Stomach (tissue), 9 donors: ENCODE measurements around the gene COL9A3. TPM values are rescaled to one million over a fixed set of nuclear protein-coding genes. Genes with fewer than 3 reads are reported as not detected.

ENCODE experiments used
- DNase-seq, 2 donors: peaks; one replicate each; pipeline versions ENCODE4 v3.0.0 to v3.0.0-alpha.2; 2013 to 2019
- H3K27ac ChIP-seq, 5 donors: fragments of 200-600 bp in 4 of 5; sonication (generic) in 4 of 5; one replicate each; pipeline ENCODE4 v1.5.1; 2013 to 2019; ENCODE audit warnings: mild to moderate bottlenecking in 1 of 5, moderate library complexity in 1 of 5
- H3K27me3 ChIP-seq, 3 donors: fragments of 200-600 bp; sonication (generic); one replicate each; pipeline ENCODE4 v1.5.1; 2017 to 2019; ENCODE audit warnings: mixed run types in 1 of 3
- H3K36me3 ChIP-seq, 4 donors: fragments of 200-600 bp; sonication (generic); 1 replicate in 3 of 4; 2 replicates in 1 of 4; pipeline ENCODE4 v1.5.1; 2016 to 2019
- H3K4me1 ChIP-seq, 4 donors: fragments of 200-600 bp; sonication (generic); one replicate each; pipeline ENCODE4 v1.5.1; 2016 to 2019
- H3K4me3 ChIP-seq, 4 donors: fragments of 200-600 bp; sonication (generic) in 3 of 4; one replicate each; pipeline ENCODE4 v1.5.1; 2016 to 2019; ENCODE audit warnings: mild to moderate bottlenecking in 1 of 4
- H3K9me3 ChIP-seq, 4 donors: fragments of 200-600 bp; sonication (generic); one replicate each; pipeline ENCODE4 v1.5.1; 2016 to 2019
- EP300 ChIP-seq: sonication (generic); formaldehyde crosslinking; IDR thresholded peaks from one replicate; pipeline ENCODE4 v1.6.1; 2017; ENCODE audit warnings: antibody characterized with exemption
- POLR2A ChIP-seq, 4 donors: fragments of 450-650 bp; IDR thresholded peaks; one replicate each; pipeline ENCODE4 v1.6.1; 2016; ENCODE audit warnings: antibody characterized with exemption in 4 of 4, control low read depth in 2 of 4, mild to moderate bottlenecking in 1 of 4, moderate library complexity in 1 of 4
- POLR2AphosphoS5 ChIP-seq, 3 donors: sonication (generic); formaldehyde crosslinking; IDR thresholded peaks; one replicate each; pipeline ENCODE4 v1.6.1; 2016; ENCODE audit warnings: antibody characterized with exemption in 3 of 3
- WGBS, 5 donors: extraction: QIAGEN DNeasy Blood & Tissue Kit in 3 of 5; methylation state at CpG; one replicate each; pipeline versions ENCODE4 v1.1.5 to v1.1.7; 2013 to 2018; 5-methylcytosine and 5-hydroxymethylcytosine counted together
- intact Hi-C: fragments of 100-400 bp; cut with DNase I; formaldehyde crosslinking; loops from one replicate; pipeline ENCODE4 v1.15.1; 2023; ENCODE audit warnings: low total_unique reads
- polyA plus RNA-seq, 3 donors: library from polyadenylated mRNA; stranded (reverse); fragments of 200-250 nt; gene quantifications; one replicate each; pipeline ENCODE4 v1.2.3, GENCODE V29; 2013
- total RNA-seq, 5 donors: library from RNA; depleted of rRNA; stranded (reverse); fragments of >200 nt; gene quantifications; one replicate each; pipeline versions ENCODE4 v1.1.0 to v1.2.3, GENCODE V29; 2014 to 2016
- TF ChIP-seq, protein P1 (sequence below), 7 experiments: fragments of 450-650 bp in 4 of 7; fragments of 200-600 bp in 3 of 7; sonication (generic) in 3 of 7; IDR thresholded peaks; one replicate each; pipeline ENCODE4 v1.5.1; 2016 to 2019; ENCODE audit warnings: antibody characterized with exemption in 7 of 7, control low read depth in 2 of 7, mild to moderate bottlenecking in 1 of 7
- donor health status: healthy with polysubstance abuse.
- donor health status: Bipolar disorder and iron deficiency.
- donor health status: healthy.

COL9A3 gene
- total and polyA plus RNA-seq, 8 donors = 2.3 to 18.2 (median 3.9) TPM; not detected in 3

DNA sequence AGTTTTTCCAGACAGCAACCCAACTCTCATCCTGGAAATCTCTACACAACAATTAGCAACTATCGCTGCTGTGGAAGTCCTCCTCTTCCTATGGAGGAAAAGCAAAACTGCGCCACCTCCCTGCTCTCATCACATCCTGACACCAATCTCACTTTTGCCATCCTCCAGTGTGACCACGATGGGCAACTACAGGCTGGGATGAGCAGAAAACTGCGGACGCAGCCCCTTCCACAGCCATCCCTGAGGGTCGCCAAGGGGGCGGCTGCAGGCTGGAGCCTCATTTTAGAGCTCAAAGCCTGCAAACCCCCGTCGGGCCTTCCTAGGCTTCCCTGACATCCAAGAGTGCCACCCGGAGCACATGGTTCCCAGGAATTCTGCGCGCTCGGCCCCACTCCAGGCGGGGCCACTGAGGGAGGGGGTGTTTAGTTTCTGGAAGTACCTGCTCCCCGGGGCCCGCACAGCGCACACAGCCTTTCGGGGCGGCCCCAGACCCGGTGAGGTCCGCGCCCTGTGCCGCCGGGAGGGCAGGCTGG is 43.6 kb downstream of the COL9A3 start:
- WGBS, 5 donors = 18 to 43% (median 24%) methylated on average over 10 to 24 of the region's 24 CpGs
- H3K4me3 ChIP-seq = peak overlapping the region; percentile 42 to 56 (median 48)

DNA sequence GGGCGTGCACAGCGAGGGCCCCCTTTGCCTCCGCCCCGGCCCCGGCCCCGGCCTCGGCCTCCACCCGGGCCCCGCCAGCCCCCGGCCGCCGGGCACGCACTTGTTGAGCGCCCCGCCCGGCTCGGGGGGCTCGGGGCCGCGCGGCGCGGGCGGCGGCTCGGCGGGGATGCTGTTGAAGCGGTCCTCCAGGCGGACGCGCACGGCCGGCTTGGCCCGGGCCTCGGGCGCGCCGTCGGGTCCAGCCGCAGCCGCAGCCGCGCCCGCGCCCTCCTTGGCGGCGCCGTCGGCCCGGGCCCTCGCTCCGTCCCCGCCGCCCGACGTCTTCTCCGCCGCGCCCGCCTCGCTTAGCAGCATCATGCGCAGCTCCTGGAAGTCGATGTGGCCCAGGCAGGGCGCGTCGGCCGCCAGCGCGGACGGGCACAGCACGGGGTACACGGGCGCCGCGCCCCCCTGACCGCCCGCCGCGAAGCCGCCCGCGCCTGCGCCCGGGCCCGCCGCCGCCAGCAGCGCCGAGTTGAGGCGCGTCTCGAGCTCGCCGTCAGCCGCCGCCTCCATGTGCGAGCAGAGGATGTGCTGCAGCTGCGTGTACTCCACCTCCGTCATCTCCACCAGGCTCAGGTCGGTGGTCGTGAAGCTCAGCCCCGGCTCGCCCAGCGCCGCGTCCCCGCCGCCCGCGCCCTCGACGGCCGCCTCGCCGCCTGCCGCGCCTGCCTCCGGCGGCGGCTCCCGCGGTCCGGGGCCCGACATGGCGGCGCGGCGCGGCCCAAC is 44.3 kb downstream of the COL9A3 start:
- intact Hi-C loops = no loop called here
- WGBS, 5 donors = 1 to 2% (median 1%) methylated on average over 39 to 129 of the region's 129 CpGs; no CpG with 5 or more reads in 1 of the 5 donors
- H3K27ac ChIP-seq = peak overlapping the region in 3 of 5 donors; percentile 29 to 56 (median 54)

More for the DNA sequence above, 43.6 kb downstream of the COL9A3 start:
- peak in 1 of 2 donors; percentile 46 for DNase-seq
- H3K27me3 ChIP-seq = peaks cover 0 to 4% (median 0%) of the 10 kb centered on the region in 3 donors
- no peak for TF ChIP-seq POLR2AphosphoS5 (IDR thresholded peaks at IDR 0.05)
- no peak for TF ChIP-seq POLR2A (IDR thresholded peaks at IDR 0.05)
- no peak for TF ChIP-seq EP300
- TF ChIP-seq, protein P1, sequence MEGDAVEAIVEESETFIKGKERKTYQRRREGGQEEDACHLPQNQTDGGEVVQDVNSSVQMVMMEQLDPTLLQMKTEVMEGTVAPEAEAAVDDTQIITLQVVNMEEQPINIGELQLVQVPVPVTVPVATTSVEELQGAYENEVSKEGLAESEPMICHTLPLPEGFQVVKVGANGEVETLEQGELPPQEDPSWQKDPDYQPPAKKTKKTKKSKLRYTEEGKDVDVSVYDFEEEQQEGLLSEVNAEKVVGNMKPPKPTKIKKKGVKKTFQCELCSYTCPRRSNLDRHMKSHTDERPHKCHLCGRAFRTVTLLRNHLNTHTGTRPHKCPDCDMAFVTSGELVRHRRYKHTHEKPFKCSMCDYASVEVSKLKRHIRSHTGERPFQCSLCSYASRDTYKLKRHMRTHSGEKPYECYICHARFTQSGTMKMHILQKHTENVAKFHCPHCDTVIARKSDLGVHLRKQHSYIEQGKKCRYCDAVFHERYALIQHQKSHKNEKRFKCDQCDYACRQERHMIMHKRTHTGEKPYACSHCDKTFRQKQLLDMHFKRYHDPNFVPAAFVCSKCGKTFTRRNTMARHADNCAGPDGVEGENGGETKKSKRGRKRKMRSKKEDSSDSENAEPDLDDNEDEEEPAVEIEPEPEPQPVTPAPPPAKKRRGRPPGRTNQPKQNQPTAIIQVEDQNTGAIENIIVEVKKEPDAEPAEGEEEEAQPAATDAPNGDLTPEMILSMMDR (IDR thresholded peaks at IDR 0.05) = no peak
- H3K27ac ChIP-seq = no peak overlapping the region
- peaks cover 5 to 24% (median 16%) of the 10 kb centered on the region in 4 donors for H3K36me3 ChIP-seq
- intact Hi-C loops = no loop called here
- peaks cover 8 to 22% (median 17%) of the 10 kb centered on the region in 4 donors for H3K4me1 ChIP-seq
- no peaks in the 10 kb centered on the region for H3K9me3 ChIP-seq

DNA sequence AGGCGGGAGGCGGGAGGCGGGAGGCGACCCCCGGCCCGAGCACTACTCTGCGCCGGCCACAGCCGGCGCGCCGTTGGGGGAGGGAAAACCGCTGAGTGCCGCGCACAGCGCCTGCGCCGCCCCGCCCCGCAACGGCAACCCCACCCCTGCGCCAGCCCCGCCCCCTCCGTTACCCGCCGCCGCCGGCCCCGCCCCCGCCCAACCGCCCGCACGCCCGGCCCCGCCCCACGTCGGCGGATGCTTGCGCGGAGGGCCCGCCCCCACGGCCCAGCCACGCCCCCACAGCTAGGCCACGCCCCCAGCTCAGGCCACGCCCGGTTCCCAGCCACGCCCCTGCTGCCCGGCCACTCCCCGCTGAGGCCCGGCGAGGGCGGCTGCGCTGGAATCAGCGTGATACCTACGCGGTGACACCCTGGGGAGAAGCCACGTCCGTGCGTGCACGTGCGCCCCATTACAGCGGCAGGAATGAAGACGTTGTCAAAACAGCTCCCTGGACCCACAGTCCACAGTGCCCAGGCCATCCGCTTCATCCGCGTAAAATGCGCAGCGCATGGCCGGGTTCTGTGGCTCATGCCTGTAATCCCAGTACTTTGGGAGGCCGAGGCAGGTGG is 45.0 kb downstream of the COL9A3 start, which contains the start of gene TCFL5:
TSS of gene TCFL5 (minus strand) at position 97 of the 611 bp plus-strand sequence. CDS start 152 bp downstream, outside the sequence.
- Histone ChIP-seq H3K36me3 (peaks cover 4 to 13% (median 9%) of the 10 kb centered on the region in 4 donors), H3K27ac (peak within 1 kb of the TSS; percentile 29 to 78 (median 56))

More for the DNA sequence above, 44.3 kb downstream of the COL9A3 start:
- H3K4me1 ChIP-seq = peaks cover 8 to 22% (median 17%) of the 10 kb centered on the region in 4 donors
- peak in 1 of 2 donors; percentile 72 for DNase-seq
- no peak for TF ChIP-seq POLR2AphosphoS5 (IDR thresholded peaks at IDR 0.05)
- TF ChIP-seq EP300 = no peak
- TF ChIP-seq POLR2A (IDR thresholded peaks at IDR 0.05) = no peak
- TF ChIP-seq, protein P1 (IDR thresholded peaks at IDR 0.05) = no peak
- peaks cover 0 to 4% (median 0%) of the 10 kb centered on the region in 3 donors for H3K27me3 ChIP-seq
- no peaks in the 10 kb centered on the region for H3K9me3 ChIP-seq
- H3K4me3 ChIP-seq = peak overlapping the region; percentile 45 to 56 (median 50)
- H3K36me3 ChIP-seq = peaks cover 5 to 19% (median 12%) of the 10 kb centered on the region in 4 donors

DNA sequence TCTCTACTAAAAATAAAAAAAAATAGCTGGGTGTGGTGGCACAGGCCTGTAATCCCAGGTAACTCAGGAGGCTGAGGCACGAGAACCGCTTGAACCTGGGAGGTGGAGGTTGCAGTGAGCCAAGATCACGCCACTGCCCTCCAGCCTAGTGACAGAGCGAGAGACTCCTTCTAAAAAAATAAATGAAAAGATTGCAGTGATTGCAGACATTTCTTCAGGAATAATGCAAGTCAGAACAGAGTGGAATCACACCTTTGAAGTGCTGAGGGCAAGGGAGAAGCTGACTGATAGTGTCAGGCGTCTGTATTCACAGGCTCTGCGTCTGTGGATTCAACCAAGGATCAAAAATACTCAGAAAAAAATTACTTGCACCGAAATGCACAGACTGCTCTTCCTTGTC is 47.4 kb downstream of the COL9A3 start:
- TF ChIP-seq EP300 (no peak), POLR2AphosphoS5 (IDR thresholded peaks at IDR 0.05) (no peak), POLR2A (IDR thresholded peaks at IDR 0.05) (no peak)
- TF ChIP-seq, protein P1 (IDR thresholded peaks at IDR 0.05) = no peak
- WGBS, 5 donors = 86 to 97% (median 92%) methylated on average over 7 of the region's 7 CpGs
- Histone ChIP-seq H3K36me3 (no peaks in the 10 kb centered on the region), H3K27ac (no peak overlapping the region), H3K4me1 (peaks cover 8 to 21% (median 17%) of the 10 kb centered on the region in 4 donors), H3K4me3 (no peak overlapping the region), H3K9me3 (no peaks in the 10 kb centered on the region), H3K27me3 (peaks cover 0 to 4% (median 0%) of the 10 kb centered on the region in 3 donors)
- intact Hi-C loops = no loop called here
- DNase-seq = no peak

More for the DNA sequence above, 45.0 kb downstream of the COL9A3 start, which contains the start of gene TCFL5:
- intact Hi-C loops = no loop called here
- Histone ChIP-seq H3K27me3 (peaks cover 0 to 4% (median 0%) of the 10 kb centered on the region in 3 donors), H3K4me3 (peak within 1 kb of the TSS; percentile 45 to 56 (median 50)), H3K4me1 (peaks cover 8 to 22% (median 17%) of the 10 kb centered on the region in 4 donors), H3K9me3 (no peaks in the 10 kb centered on the region)
- 9 to 37% (median 13%) methylated on average over 17 to 69 of the region's 70 CpGs for WGBS, 5 donors
- TF ChIP-seq POLR2AphosphoS5 (IDR thresholded peaks at IDR 0.05) = peak in 2 of 3 donors; percentile 20 to 65
- TF ChIP-seq EP300 = no peak
- peak; percentile 93 to 95 for DNase-seq
